Measurements from ENCODE around the gene PLK3. TPM values are rescaled to one million over a fixed set of nuclear protein-coding genes. Genes with fewer than 3 reads are reported as not detected.

The PLK3 gene
- total and polyA plus RNA-seq, 7 experiments from 2014 or later, result 30.5 to 456 (median 118) TPM

- DNase-seq (peak; percentile 77 to 92 (median 90)), ATAC-seq (peak; percentile 91)
- Histone ChIP-seq H3K4me1 (ENCODE audit: control insufficient read depth in 2 of 2, insufficient read depth in 2 of 2, low read length in 2 of 2) (peaks cover 6 to 19% of the 10 kb centered on the region in 2 donors), H3K27me3 (ENCODE audit: control insufficient read depth in 2 of 2, insufficient read depth in 2 of 2, low read length in 2 of 2) (no peaks in the 10 kb centered on the region), H3K36me3 (ENCODE audit: control insufficient read depth in 2 of 3, insufficient read depth in 3 of 3, low read length in 3 of 3) (peaks cover 0 to 34% (median 7%) of the 10 kb centered on the region in 3 experiments), H3K9me3 (ENCODE audit: control insufficient read depth in 2 of 3, low read length in 3 of 3) (no peaks in the 10 kb centered on the region), H3K27ac (ENCODE audit: low read depth, low read length) (peak within 1 kb of the TSS; percentile 89), H3K4me3 (ENCODE audit: low read length) (peak within 1 kb of the TSS; percentile 99)
- H3K4me3 Mint-ChIP-seq, result peak within 1 kb of the TSS; percentile 88 to 99 (median 92)
- no peaks in the 10 kb centered on the region for H3K9me3 Mint-ChIP-seq
- intact Hi-C loops (cut with micrococcal nuclease), result loop anchor here (1.0 to 10.0 kb wide), 15 partner anchors 9 to 909 kb away; partner anchors contain the start of genes KIF2C (in 2 of the 2), PLK3 (in 2 of the 2), RNU5D-1 (in 2 of the 2) and UROD (in 2 of the 2)
- H3K27ac Mint-ChIP-seq, result peak within 1 kb of the TSS; percentile 91 to 98 (median 94)
- no peaks in the 10 kb centered on the region for H3K27me3 Mint-ChIP-seq
- POLR2A ChIA-PET, result interaction anchor here (0.5 to 5.5 kb wide), 37 partner anchors 9 to 915 kb away, joined by 3 to 93 read pairs (median 5); partner anchors contain the start of genes BEST4, BTBD19, DYNLT4 and EIF2B3
- peaks cover 8 to 39% (median 15%) of the 10 kb centered on the region in 5 donors for H3K36me3 Mint-ChIP-seq
- peaks cover 20 to 45% (median 38%) of the 10 kb centered on the region in 7 donors for H3K4me1 Mint-ChIP-seq
- CTCF ChIA-PET, result interaction anchor here (0.6 to 1.6 kb wide), 11 partner anchors 9 to 974 kb away, joined by 3 to 8 read pairs (median 3); partner anchors contain the start of genes HECTD3 and PLK3
Measured at GRCh38 chr1:44775078-44775929, 24.9 kb upstream of the PLK3 start, which contains the start of gene RPS8. TSS of gene RPS8 (plus strand) at chr1:44775540. CDS start at chr1:44775597, 57 bp downstream.

DNA sequence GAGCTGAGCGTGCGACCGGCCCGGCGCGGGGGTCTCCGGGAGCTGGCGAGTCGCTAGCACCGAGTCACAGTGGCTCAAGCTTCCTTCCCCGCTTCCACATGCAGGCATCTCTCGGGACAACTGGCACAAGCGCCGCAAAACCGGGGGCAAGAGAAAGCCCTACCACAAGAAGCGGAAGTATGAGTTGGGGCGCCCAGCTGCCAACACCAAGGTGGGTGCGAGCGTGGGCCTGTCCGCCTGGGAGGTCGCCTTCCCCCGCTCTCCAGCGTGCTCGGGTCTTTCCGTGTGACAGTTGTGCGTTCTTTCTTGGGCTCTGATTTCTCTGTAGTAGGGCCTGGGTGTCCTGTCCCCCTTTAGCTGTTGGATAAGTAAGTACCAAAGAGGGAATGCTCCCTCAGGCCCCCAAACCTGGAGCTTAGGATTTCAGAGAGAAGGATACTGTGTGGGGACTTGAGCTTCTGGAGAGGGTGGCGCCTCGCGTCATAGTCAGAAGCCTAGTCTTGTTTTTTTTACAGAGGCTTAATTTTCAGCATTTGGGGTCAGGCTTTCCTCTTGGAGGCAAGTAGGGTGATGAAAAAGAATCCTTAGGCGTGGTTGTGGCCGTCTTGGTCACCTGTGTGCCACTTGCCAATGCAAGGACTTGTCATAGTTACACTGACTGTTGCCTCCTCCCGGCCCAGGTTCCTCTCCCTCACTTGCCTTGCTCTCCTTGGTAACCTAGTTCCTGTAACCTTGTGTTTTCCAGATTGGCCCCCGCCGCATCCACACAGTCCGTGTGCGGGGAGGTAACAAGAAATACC lies 24.0 kb upstream of the PLK3 start:
- peak overlapping the region; percentile 91 to 98 (median 94) for H3K27ac Mint-ChIP-seq
- ATAC-seq (peak; percentile 30), DNase-seq (peak in 1 of 9 donors; percentile 24)
- Histone ChIP-seq H3K27ac (ENCODE audit: low read depth, low read length) (peak overlapping the region; percentile 89), H3K4me3 (ENCODE audit: low read length) (peak overlapping the region; percentile 99), H3K36me3 (ENCODE audit: control insufficient read depth in 2 of 3, insufficient read depth in 3 of 3, low read length in 3 of 3) (peaks cover 0 to 42% (median 7%) of the 10 kb centered on the region in 3 experiments), H3K4me1 (ENCODE audit: control insufficient read depth in 2 of 2, insufficient read depth in 2 of 2, low read length in 2 of 2) (peaks cover 6 to 19% of the 10 kb centered on the region in 2 donors), H3K27me3 (ENCODE audit: control insufficient read depth in 2 of 2, insufficient read depth in 2 of 2, low read length in 2 of 2) (no peaks in the 10 kb centered on the region), H3K9me3 (ENCODE audit: control insufficient read depth in 2 of 3, low read length in 3 of 3) (no peaks in the 10 kb centered on the region)
- intact Hi-C loops (cut with micrococcal nuclease), result loop anchor here (1.0 to 10.0 kb wide), 15 partner anchors 8 to 909 kb away; partner anchors contain the start of genes KIF2C (in 2 of the 2), PLK3 (in 2 of the 2), RNU5D-1 (in 2 of the 2) and UROD (in 2 of the 2)
- H3K27me3 Mint-ChIP-seq, result no peaks in the 10 kb centered on the region
- H3K36me3 Mint-ChIP-seq, result peaks cover 8 to 42% (median 21%) of the 10 kb centered on the region in 5 donors
- H3K4me1 Mint-ChIP-seq, result peaks cover 20 to 48% (median 38%) of the 10 kb centered on the region in 7 donors
- ChIA-PET CTCF (interaction anchor here (0.6 to 1.6 kb wide), 9 partner anchors 8 to 973 kb away, joined by 3 to 8 read pairs (median 3); partner anchors contain the start of genes HECTD3 and PLK3), POLR2A (interaction anchor here (0.5 to 5.5 kb wide), 30 partner anchors 10 to 915 kb away, joined by 3 to 93 read pairs (median 5); partner anchors contain the start of genes BEST4, BTBD19, DYNLT4 and GPBP1L1)
- H3K9me3 Mint-ChIP-seq, result no peaks in the 10 kb centered on the region
- peak overlapping the region; percentile 88 to 99 (median 92) for H3K4me3 Mint-ChIP-seq

- no peaks in the 10 kb centered on the region for H3K27me3 ChIP-seq (ENCODE audit: control insufficient read depth in 2 of 2, insufficient read depth in 2 of 2, low read length in 2 of 2)
- ATAC-seq, result no peak
- no peak for DNase-seq
- peaks cover 20 to 53% (median 41%) of the 10 kb centered on the region in 7 donors for H3K4me1 Mint-ChIP-seq
- no peaks in the 10 kb centered on the region for H3K27me3 Mint-ChIP-seq
- no peaks in the 10 kb centered on the region for H3K9me3 ChIP-seq (ENCODE audit: control insufficient read depth in 2 of 3, low read length in 3 of 3)
- intact Hi-C loops (cut with micrococcal nuclease), result loop anchor here in 1 of 2 donors (10.0 kb wide), 1 partner anchor 908 kb away; the partner anchor contains the start of genes GPBP1L1 and TMEM69
- CTCF ChIA-PET, result interaction anchor here (1.6 kb wide), 1 partner anchor 24 kb away, joined by 8 read pairs; the partner anchor contains the start of gene PLK3
- H3K4me1 ChIP-seq (ENCODE audit: control insufficient read depth in 2 of 2, insufficient read depth in 2 of 2, low read length in 2 of 2), result peaks cover 6 to 19% of the 10 kb centered on the region in 2 donors
- peak overlapping the region; percentile 88 to 99 (median 92) for H3K4me3 Mint-ChIP-seq
- no peaks in the 10 kb centered on the region for H3K9me3 Mint-ChIP-seq
- POLR2A ChIA-PET, result interaction anchor here (0.6 to 5.5 kb wide), 18 partner anchors 11 to 724 kb away, joined by 3 to 93 read pairs (median 12); partner anchors contain the start of genes BEST4, BTBD19, DYNLT4 and HECTD3
- peak overlapping the region; percentile 89 for H3K27ac ChIP-seq (ENCODE audit: low read depth, low read length)
- H3K36me3 ChIP-seq (ENCODE audit: control insufficient read depth in 2 of 3, insufficient read depth in 3 of 3, low read length in 3 of 3), result peaks cover 0 to 47% (median 7%) of the 10 kb centered on the region in 3 experiments
- H3K27ac Mint-ChIP-seq, result peak overlapping the region; percentile 91 to 98 (median 94)
- peak overlapping the region; percentile 99 for H3K4me3 ChIP-seq (ENCODE audit: low read length)
- peaks cover 8 to 47% (median 24%) of the 10 kb centered on the region in 5 donors for H3K36me3 Mint-ChIP-seq
Measured at GRCh38 chr1:44776730-44777068, 23.5 kb upstream of the PLK3 start.

DNA sequence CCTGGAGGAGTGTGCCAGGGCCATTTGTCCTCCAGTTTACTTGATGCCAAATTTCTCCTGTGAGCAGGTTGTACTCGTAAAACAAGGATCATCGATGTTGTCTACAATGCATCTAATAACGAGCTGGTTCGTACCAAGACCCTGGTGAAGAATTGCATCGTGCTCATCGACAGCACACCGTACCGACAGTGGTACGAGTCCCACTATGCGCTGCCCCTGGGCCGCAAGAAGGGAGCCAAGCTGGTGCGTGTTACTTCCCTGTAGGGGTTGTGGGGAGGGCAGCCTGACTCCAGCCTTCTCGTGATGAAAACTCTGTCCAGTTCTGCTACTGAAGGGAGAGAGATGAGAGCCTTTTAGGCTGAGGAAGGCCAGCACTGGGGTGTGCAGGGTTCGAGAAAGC lies 22.6 kb upstream of the PLK3 start:
- Histone ChIP-seq H3K36me3 (ENCODE audit: control insufficient read depth in 2 of 3, insufficient read depth in 3 of 3, low read length in 3 of 3) (peaks cover 0 to 47% (median 7%) of the 10 kb centered on the region in 3 experiments), H3K4me1 (ENCODE audit: control insufficient read depth in 2 of 2, insufficient read depth in 2 of 2, low read length in 2 of 2) (peaks cover 6 to 19% of the 10 kb centered on the region in 2 donors), H3K9me3 (ENCODE audit: control insufficient read depth in 2 of 3, low read length in 3 of 3) (no peaks in the 10 kb centered on the region), H3K4me3 (ENCODE audit: low read length) (no peak overlapping the region), H3K27me3 (ENCODE audit: control insufficient read depth in 2 of 2, insufficient read depth in 2 of 2, low read length in 2 of 2) (no peaks in the 10 kb centered on the region), H3K27ac (ENCODE audit: low read depth, low read length) (peak overlapping the region; percentile 89)
- peaks cover 20 to 53% (median 41%) of the 10 kb centered on the region in 7 donors for H3K4me1 Mint-ChIP-seq
- ChIA-PET POLR2A (interaction anchor here (0.8 to 5.5 kb wide), 8 partner anchors 10 to 518 kb away, joined by 3 to 93 read pairs (median 14); partner anchors contain the start of genes BEST4, BTBD19, DYNLT4 and RNU5D-1), CTCF (interaction anchor here (1.1 kb wide), 1 partner anchor 715 kb away, joined by 4 read pairs; no protein-coding TSS in a partner anchor)
- intact Hi-C loops (cut with micrococcal nuclease), result loop anchor here in 1 of 2 donors (10.0 kb wide), 1 partner anchor 907 kb away; the partner anchor contains the start of genes GPBP1L1 and TMEM69
- peak overlapping the region; percentile 8 to 99 (median 88) for H3K4me3 Mint-ChIP-seq
- peak overlapping the region; percentile 30 to 95 (median 77) for H3K27ac Mint-ChIP-seq
- H3K9me3 Mint-ChIP-seq, result no peaks in the 10 kb centered on the region
- DNase-seq (no peak), ATAC-seq (no peak)
- peaks cover 8 to 53% (median 24%) of the 10 kb centered on the region in 5 donors for H3K36me3 Mint-ChIP-seq
- no peaks in the 10 kb centered on the region for H3K27me3 Mint-ChIP-seq

GRCh38 chr1:44777969-44778635 lies 22.1 kb upstream of the PLK3 start:
- peaks cover 0 to 47% (median 7%) of the 10 kb centered on the region in 3 experiments for H3K36me3 ChIP-seq (ENCODE audit: control insufficient read depth in 2 of 3, insufficient read depth in 3 of 3, low read length in 3 of 3)
- no peaks in the 10 kb centered on the region for H3K27me3 ChIP-seq (ENCODE audit: control insufficient read depth in 2 of 2, insufficient read depth in 2 of 2, low read length in 2 of 2)
- ChIA-PET CTCF (interaction anchor here (1.1 kb wide), 1 partner anchor 714 kb away, joined by 4 read pairs; no protein-coding TSS in a partner anchor), POLR2A (interaction anchor here (0.8 to 5.5 kb wide), 6 partner anchors 9 to 57 kb away, joined by 3 to 93 read pairs (median 22); partner anchors contain the start of genes BEST4, BTBD19, DYNLT4 and RNU5D-1)
- H3K4me3 ChIP-seq (ENCODE audit: low read length), result no peak overlapping the region
- peaks cover 8 to 51% (median 24%) of the 10 kb centered on the region in 5 donors for H3K36me3 Mint-ChIP-seq
- H3K4me3 Mint-ChIP-seq, result peak overlapping the region in 6 of 10 donors; percentile 16 to 90 (median 88)
- peaks cover 20 to 49% (median 37%) of the 10 kb centered on the region in 7 donors for H3K4me1 Mint-ChIP-seq
- H3K9me3 Mint-ChIP-seq, result no peaks in the 10 kb centered on the region
- no peak overlapping the region for H3K27ac ChIP-seq (ENCODE audit: low read depth, low read length)
- ATAC-seq (no peak), DNase-seq (no peak)
- H3K27me3 Mint-ChIP-seq, result no peaks in the 10 kb centered on the region
- intact Hi-C loops (cut with micrococcal nuclease), result loop anchor here in 1 of 2 donors (10.0 kb wide), 1 partner anchor 907 kb away; the partner anchor contains the start of genes GPBP1L1 and TMEM69
- H3K4me1 ChIP-seq (ENCODE audit: control insufficient read depth in 2 of 2, insufficient read depth in 2 of 2, low read length in 2 of 2), result peaks cover 6 to 19% of the 10 kb centered on the region in 2 donors
- peak overlapping the region in 8 of 9 donors; percentile 3 to 95 (median 72) for H3K27ac Mint-ChIP-seq
- no peaks in the 10 kb centered on the region for H3K9me3 ChIP-seq (ENCODE audit: control insufficient read depth in 2 of 3, low read length in 3 of 3)

All from naive thymus-derived CD4-positive, alpha-beta T cell (primary cell).